WI38 (cell line): ENCODE measurements around the gene SLC12A6.
A peak's percentile ranks its signal among the peaks of the same experiment; 100 is the strongest.
"Not testable (repeated sequence)": the region's sequence is repeated elsewhere in the genome, so short reads cannot be mapped to it uniquely, and the experiment has no call there.

ENCODE experiments used
- H3K4me3 ChIP-seq: 2 replicates; pipeline ENCODE4 v1.5.1; 2011; ENCODE audit warnings: low read depth, mild to moderate bottlenecking, control low read depth, low read length
- CTCF ChIP-seq: IDR thresholded peaks from 2 replicates; pipeline ENCODE4 v1.5.1; 2012; ENCODE audit warnings: low read depth, mild to moderate bottlenecking, control low read depth, low read length

Gene SLC12A6

GRCh38 chr15:34337557-34338306 is at the start of gene SLC12A6:
Gene SLC12A6, minus strand, starts transcription at chr15:34337781. Its CDS starts 1,101 bp downstream, at chr15:34336680.
- no peak for TF ChIP-seq CTCF
- H3K4me3 ChIP-seq: peak within 1 kb of the TSS; percentile 84

GRCh38 chr15:34381829-34382521 is 44.4 kb upstream of the SLC12A6 start:
- not testable (repeated sequence) for H3K4me3 ChIP-seq

GRCh38 chr15:34380491-34380890 is 42.9 kb upstream of the SLC12A6 start:
- H3K4me3 ChIP-seq: not testable (repeated sequence)

- no peak overlapping the region for H3K4me3 ChIP-seq
- no peak for TF ChIP-seq CTCF
Observed at GRCh38 chr15:34376856-34377255, 39.3 kb upstream of the SLC12A6 start.

GRCh38 chr15:34375541-34375940 is 38.0 kb upstream of the SLC12A6 start:
- H3K4me3 ChIP-seq: not testable (repeated sequence)

GRCh38 chr15:34374816-34375215 is 37.2 kb upstream of the SLC12A6 start:
- no peak for TF ChIP-seq CTCF
- H3K4me3 ChIP-seq: no peak overlapping the region

- no peak overlapping the region for H3K4me3 ChIP-seq
- TF ChIP-seq CTCF: no peak
Observed at GRCh38 chr15:34373951-34374350, 36.4 kb upstream of the SLC12A6 start.

GRCh38 chr15:34370643-34371042 is 33.1 kb upstream of the SLC12A6 start:
- no peak for TF ChIP-seq CTCF
- no peak overlapping the region for H3K4me3 ChIP-seq

- TF ChIP-seq CTCF: no peak
- H3K4me3 ChIP-seq: no peak overlapping the region
Observed at GRCh38 chr15:34370129-34370528, 32.5 kb upstream of the SLC12A6 start.
